HS-5 (cell line): Measurements from ENCODE around the gene TOB2.

Experiments
- DNase-seq: peaks from one replicate; pipeline ENCODE4 v3.0.0-alpha.2; 2012; ENCODE audit warnings: low read depth

Gene TOB2

DNA sequence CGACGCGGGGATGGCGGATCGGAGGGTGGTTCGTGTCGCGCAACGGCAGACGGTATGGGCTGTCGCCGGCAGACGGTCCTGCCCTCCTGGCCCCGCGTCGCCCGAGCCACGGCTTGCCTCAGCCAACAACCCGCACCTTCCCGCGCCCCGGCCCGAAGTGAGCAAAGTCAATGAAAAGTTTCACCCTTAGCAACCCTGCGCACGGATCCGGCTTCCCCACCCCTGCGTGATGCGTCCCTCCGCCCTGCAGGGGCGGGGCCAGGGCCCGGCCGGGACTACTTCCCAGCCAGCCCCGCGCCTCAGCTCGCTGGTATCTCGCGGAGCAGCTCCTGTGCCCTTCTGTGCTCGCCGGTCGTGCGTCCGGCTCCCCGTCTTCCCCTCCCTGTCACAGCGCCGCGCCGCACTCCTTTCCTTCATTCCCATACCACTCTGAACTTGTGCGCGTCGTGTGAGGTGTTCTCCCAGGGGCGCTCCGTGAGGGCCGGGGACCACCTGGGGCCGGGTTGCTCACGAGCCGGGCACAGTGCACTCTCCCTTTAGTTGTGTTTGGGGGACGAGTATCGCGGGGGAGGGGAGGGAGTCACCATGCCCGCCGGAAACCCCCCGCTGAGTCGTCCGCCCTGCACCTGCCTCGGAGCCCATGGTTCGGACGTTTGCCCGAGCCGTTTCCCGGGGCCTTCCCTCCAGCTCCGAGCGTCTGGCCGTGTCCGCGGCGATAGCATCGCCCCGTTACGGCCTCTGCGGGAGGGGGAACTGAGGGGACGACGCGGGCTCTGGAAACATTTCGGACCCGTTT, at the start of gene TOB2:
Gene TOB2, minus strand, starts transcription at position 163 of the 796 bp plus-strand sequence. CDS start 9,456 bp downstream, outside the sequence.
- DNase-seq: peak; percentile 78

GRCh38 chr22:41491374-41492100, 44.9 kb upstream of the TOB2 start:
- no peak for DNase-seq

- no peak for DNase-seq
These were observed 42.2 kb upstream of the TOB2 start for GRCh38 chr22:41488596-41489385.

DNA sequence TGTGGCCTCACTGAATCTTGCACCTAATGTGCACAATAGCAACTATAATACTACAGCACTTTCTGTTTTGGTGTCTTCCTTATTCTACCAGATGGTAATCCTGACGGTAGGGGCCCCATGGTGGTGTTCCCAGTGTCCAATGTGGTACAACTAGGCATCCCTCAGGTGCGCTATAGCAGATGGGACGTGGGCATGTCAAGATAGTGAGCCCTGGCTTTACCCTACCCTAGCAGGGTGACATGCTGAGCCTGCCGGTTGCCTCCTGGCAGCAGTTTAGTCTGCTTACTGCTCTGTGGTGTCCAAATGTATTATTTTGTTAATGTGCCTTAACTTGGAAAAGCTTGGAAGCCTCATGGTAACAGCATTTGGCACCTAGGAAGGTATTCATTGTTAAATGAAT, 41.5 kb upstream of the TOB2 start:
- DNase-seq: no peak

GRCh38 chr22:41487037-41487935, 40.7 kb upstream of the TOB2 start:
- no peak for DNase-seq

DNA sequence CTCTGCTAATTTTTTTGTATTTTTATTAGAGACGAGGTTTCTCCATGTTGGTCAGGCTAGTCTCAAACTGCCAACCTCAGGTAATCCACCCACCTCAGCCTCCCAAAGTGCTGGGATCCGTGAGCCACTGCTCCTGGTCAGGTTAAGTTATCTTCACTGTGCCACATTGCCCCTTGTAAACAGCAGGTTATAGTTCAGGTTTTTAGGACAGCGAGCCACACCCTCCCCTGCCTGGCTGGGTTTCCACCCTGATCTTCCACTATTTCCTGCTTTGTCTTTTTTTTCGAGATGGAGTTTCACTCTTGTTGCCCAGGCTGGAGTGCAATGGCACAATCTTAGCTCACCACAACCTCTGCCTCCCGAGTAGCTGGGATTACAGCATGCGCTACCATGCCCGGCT, 38.4 kb upstream of the TOB2 start:
- no peak for DNase-seq

GRCh38 chr22:41482319-41482935, 35.8 kb upstream of the TOB2 start:
- no peak for DNase-seq

DNA sequence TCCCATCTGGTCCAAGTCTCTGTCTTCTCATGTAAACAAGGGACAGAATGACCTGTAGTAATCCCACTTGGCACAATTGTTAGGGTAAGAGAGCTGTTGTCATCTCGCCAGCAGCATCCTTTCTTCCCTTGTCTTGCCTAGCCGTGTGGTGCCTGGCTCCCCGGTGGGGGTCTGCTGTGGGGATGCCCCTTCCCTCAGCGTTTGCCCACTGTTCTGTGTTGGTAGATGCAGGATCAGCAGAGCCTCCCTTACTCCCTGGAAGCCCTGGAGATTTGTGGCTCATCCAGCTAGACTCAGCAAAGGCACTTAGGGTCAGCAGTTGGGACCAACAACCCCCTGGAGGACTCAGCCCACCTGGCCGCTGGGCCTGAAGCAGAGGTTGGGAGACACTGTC, 35.3 kb upstream of the TOB2 start:
- no peak for DNase-seq

DNA sequence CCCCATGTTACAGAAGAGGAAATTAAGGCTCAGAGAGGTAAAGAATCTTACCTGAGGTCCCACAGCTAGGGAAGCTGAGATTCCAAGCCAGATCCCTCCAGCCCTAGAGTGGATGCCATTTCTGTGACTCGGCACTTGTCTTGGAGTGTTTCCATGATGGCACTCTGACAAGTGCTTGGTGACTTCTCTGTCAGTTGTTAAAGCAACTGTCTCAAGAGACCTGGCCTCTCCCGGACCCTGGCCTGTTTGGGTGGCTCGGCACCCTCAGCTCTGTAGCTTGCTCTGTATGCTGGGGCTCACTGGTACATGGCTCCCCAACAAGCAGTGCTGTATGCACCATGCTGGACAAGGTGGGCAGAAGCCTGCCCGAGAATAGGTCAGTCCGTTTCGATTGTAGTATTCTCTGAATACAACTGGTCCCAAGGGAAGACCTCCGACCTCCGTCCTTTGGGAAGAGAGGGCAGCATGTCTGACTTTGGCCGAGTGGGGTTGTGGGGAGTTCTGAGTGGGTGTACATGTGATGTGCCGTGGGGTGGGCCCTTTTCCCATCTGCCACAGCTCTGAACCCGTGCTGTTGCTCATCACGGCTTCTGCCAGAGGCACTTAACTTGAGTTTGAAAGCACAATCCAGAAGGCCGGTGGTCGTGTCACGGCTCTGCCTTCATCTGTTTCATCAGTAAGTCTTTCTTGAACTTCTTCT, 34.7 kb upstream of the TOB2 start:
- no peak for DNase-seq

- no peak for DNase-seq
These were observed 33.8 kb upstream of the TOB2 start for GRCh38 chr22:41480397-41480735.

GRCh38 chr22:41479671-41480396, 33.2 kb upstream of the TOB2 start:
- DNase-seq: no peak

DNA sequence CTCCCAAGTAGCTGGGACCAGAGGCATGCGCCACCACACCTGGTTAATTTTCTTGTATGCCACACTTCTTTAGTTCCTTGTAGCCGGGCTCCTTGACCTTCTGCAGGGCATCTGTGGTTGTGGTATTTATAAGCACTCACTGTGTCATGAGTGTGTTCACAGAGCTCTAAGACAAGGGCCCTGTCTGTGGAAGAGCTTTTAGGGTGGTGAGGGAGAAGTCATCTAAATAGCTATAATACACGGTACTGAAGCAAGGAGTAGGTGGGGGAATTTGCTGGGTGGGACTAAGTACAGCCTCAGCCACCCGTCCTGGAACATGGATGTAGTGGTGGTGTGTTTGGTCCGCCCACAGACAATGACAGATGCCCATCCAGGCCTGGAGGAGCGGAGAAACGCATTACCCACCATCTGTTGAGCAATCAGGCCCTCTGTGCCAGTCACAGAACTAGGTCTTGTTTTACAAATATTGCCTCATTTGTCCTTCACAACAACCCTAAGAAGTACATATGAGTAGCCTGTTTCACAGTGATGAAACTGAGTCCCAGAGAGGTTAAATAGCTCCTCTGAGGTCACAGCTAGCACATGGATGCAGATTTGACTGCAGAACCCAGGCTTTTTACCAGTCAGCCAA, 32.4 kb upstream of the TOB2 start:
- DNase-seq: no peak

DNA sequence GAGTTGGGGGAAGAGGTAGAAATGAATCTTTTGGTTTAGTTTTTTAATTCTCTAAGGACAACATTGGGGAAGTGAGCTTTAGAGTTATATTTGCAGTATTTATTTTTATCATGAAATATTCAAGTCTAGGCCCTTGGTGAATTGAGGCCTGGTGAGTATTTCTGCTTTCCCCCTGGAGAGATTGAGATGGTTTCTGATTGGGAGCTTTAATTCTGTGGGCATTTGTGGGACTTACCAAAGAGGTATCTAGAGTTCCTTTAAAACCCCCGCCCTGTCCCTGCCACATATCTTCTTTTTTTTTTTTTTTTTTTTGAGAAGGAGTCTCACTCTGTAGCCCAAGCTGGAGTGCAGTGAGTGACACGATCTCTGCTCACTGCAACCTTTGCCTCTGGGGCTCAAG, 31.9 kb upstream of the TOB2 start:
- no peak for DNase-seq

DNA sequence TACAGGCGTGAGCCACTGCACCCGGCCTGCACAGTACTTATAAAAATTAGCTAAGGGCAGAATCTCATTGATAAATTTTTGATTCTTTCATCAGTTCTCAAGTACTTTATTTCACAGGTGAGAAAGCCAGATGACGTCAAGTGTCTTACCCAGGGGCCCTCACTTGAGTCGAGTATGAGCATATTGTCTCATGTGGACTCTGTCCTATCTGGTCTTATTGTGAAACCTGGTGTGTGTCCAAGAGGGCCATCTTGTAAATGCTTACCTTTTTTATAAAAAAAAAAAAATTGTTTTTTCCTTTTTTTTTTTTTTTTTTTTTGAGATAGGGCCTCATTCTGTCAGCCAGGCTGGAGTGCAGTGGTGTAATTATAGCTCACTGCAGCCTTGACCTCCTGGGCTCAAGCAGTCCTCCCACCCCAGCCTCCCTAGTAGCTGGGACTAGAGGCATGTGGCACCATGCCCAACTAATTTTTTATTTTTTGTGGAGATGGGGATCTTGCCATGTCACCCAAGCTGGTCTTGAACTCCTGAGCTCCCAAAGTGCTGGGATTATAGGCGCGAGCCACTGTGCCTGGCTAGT, 28.4 kb upstream of the TOB2 start:
- DNase-seq: no peak

DNA sequence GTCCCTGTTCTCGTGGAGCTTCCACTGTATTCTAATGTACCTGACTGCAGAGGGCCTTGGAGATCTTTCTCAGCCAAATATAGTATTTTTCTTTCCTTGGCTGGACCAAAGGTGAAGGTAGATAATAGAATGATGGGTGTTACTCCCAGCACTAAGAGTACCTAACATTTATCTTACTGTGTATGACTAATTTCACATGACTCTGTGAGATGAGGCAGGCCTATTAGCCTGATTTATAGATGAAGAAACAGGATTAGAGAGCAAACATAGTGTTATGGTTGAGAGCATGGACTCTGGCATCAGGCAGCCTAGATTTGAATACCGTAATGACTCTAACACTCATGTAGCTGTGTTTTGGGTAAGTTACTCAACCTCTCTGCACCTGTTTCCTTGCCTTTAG, 25.0 kb upstream of the TOB2 start:
- no peak for DNase-seq

GRCh38 chr22:41470886-41471285, 24.3 kb upstream of the TOB2 start:
- DNase-seq: no peak

DNA sequence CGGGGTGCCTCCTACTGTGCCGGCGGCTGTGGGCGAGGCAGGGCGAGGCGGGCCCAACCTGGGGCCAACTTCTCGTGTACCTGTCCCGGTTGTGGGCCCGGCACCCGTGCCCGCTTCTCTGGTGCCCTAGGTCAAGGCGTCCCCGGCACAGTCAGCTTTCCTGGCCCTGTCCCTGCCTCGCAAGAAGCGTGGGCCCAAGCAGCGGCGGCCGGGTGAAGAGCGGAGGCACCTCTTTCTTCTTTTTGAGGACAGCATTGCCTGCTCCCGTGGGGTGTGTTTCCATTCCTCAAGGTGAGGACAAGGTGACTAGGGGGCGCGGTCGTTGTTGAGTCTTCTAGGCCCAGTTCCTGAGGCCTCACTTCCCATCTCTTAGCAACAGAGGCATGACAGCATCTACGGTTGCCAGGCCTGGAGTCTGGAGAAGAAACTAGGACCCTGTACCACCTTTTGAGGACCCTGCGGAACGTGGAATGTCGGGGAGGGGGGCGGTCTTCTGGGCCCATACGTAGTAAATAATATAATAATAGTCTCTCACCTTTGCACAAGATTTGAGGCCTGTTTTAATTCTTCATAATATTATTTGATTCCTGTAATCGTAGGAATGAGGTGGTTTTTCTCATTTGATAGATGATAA, 22.7 kb upstream of the TOB2 start:
- no peak for DNase-seq

GRCh38 chr22:41468381-41469217, 22.0 kb upstream of the TOB2 start, which contains the start of the genes ACO2 and PHF5A:
Gene ACO2 (plus strand): TSS chr22:41469117. CDS start chr22:41469147, 30 bp downstream.
Gene PHF5A (minus strand): TSS chr22:41468692. CDS start chr22:41468653, 39 bp downstream.
- peak; percentile 98 for DNase-seq
